ENCODE results near the gene ATP23. TPM values are rescaled to one million over a fixed set of nuclear protein-coding genes. Genes with fewer than 3 reads are reported as not detected.

Gene ATP23
- polyA plus RNA-seq, 2 of the 4 experiments (the other 2 are of a cell fraction): 7.5 to 13.4 TPM

DNA sequence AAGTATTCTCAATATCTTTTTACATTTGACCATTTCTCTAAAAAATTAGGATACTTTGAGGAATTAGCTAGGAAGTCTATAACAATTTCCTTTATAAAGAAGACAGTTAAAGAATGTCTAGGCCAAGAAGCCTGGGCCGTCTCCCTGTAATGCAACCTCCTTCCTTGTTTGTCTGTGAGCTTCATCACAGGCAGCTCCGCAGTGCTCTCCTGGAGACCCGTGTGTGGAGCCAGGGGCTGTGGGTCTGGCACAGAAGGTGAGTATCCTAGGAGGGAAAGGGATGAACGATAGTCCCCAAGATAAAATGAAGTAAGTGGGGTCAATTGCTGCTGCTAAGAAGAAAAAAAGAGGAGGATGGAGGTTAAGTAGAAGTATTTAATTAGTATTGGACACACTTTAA is 31.8 kb upstream of the ATP23 start:
- H3K4me2 ChIP-seq: no peak overlapping the region
- WGBS (ENCODE audit: missing lambda C conversion rate): 59% methylated on average over 4 of the region's 4 CpGs
- ChIA-PET POLR2A (no interaction called here), CTCF (interaction anchor here (0.8 to 10.8 kb wide), 3 partner anchors 74 to 106 kb away, joined by 3 to 218 read pairs (median 142); no protein-coding TSS in a partner anchor)
- no peak for ATAC-seq
- no peak for DNase-seq (ENCODE audit: low read depth in 1 of 2, low spot score in 1 of 2)
- H3K9me3 ChIP-seq: no peaks in the 10 kb centered on the region
- no peaks in the 10 kb centered on the region for H3K4me1 ChIP-seq
- TF ChIP-seq RNF2 (IDR thresholded peaks at IDR 0.05; ENCODE audit: borderline replicate concordance, low read depth): no peak
- no peak for TF ChIP-seq HOXB13 (CRISPR knock-in tag; IDR thresholded peaks at IDR 0.05; ENCODE audit: low read depth)
- TF ChIP-seq ZC3H11A (IDR thresholded peaks at IDR 0.05): no peak
- TF ChIP-seq FOSL2 (IDR thresholded peaks at IDR 0.05): no peak
- TF ChIP-seq FOSL2 (CRISPR knock-in tag; IDR thresholded peaks at IDR 0.05): no peak
- no peak for TF ChIP-seq TP53 (CRISPR knock-in tag; IDR thresholded peaks at IDR 0.05)
- no peak for TF ChIP-seq MAZ (IDR thresholded peaks at IDR 0.05; ENCODE audit: borderline replicate concordance, low read depth, low read length)
- no peak overlapping the region for H3K27ac ChIP-seq
- H3K4me3 ChIP-seq: no peak overlapping the region
- FAIRE-seq: no peak

DNA sequence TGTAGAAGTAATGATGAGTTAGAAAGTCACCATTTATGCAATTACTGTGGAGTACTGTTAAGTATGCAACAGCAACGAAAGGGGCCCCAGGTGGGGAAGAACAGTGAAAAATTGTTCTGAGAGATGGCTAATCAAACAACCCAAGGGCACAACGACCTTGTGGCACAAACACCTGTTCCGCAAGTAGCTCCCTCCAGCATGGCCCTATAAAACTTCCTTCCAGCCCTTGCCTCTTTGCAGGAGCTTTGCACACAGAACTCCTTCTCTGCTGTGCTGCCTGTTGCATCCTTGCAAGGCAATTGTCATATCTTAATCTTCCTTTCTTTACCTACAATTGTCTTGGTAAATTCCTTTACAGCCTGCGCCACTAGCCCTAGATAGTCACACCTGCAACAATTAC is 23.2 kb upstream of the ATP23 start:
- ATAC-seq: no peak
- Histone ChIP-seq H3K9me3 (no peaks in the 10 kb centered on the region), H3K4me3 (no peak overlapping the region), H3K27ac (no peak overlapping the region), H3K4me2 (no peak overlapping the region), H3K4me1 (no peaks in the 10 kb centered on the region)
- 51% methylated on average over 4 of the region's 4 CpGs for WGBS (ENCODE audit: missing lambda C conversion rate)
- no peak for FAIRE-seq
- no peak for TF ChIP-seq JUNB (IDR thresholded peaks at IDR 0.05)
- TF ChIP-seq, protein P1, sequence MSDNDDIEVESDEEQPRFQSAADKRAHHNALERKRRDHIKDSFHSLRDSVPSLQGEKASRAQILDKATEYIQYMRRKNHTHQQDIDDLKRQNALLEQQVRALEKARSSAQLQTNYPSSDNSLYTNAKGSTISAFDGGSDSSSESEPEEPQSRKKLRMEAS (IDR thresholded peaks at IDR 0.05): no peak
- no peak for TF ChIP-seq EHF (CRISPR knock-in tag; IDR thresholded peaks at IDR 0.05)
- no peak for TF ChIP-seq HDAC2 (IDR thresholded peaks at IDR 0.05)
- TF ChIP-seq CEBPB (IDR thresholded peaks at IDR 0.05): no peak
- ChIA-PET CTCF (interaction anchor here (1.5 kb wide), 1 partner anchor 85 kb away, joined by 8 read pairs; no protein-coding TSS in a partner anchor), POLR2A (no interaction called here)
- no peak for DNase-seq (ENCODE audit: low read depth in 1 of 2, low spot score in 1 of 2)

DNA sequence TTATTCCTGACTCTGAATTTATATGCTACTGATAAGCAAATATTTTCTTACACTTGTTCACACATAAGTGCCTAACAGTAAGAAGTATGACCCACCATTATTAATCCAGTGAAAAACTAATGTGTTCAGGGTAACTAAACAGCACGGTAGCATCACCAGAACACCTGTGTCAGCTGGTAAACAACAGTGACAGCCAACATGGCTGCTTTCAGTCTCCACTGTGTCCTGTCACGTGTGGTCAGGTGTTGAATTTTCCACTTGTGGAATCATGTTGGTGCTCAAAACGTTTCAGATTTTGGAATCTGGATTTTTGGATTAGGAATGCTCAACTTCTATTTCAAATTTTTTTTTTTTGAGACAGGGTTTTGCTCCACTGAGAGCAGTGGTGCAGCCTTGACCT is 14.3 kb upstream of the ATP23 start:
- ATAC-seq (no peak), FAIRE-seq (no peak), DNase-seq (ENCODE audit: low read depth in 1 of 2, low spot score in 1 of 2) (no peak)
- ChIA-PET POLR2A (no interaction called here), CTCF (no interaction called here)
- 40% methylated on average over 3 of the region's 3 CpGs for WGBS (ENCODE audit: missing lambda C conversion rate)
- Histone ChIP-seq H3K4me1 (no peaks in the 10 kb centered on the region), H3K4me2 (no peak overlapping the region), H3K9me3 (no peaks in the 10 kb centered on the region), H3K27ac (no peak overlapping the region), H3K4me3 (no peak overlapping the region)
- no peak for TF ChIP-seq KDM1A (IDR thresholded peaks at IDR 0.05; ENCODE audit: low read depth)
- TF ChIP-seq RNF2 (IDR thresholded peaks at IDR 0.05; ENCODE audit: borderline replicate concordance, low read depth): no peak
- TF ChIP-seq, protein P2, sequence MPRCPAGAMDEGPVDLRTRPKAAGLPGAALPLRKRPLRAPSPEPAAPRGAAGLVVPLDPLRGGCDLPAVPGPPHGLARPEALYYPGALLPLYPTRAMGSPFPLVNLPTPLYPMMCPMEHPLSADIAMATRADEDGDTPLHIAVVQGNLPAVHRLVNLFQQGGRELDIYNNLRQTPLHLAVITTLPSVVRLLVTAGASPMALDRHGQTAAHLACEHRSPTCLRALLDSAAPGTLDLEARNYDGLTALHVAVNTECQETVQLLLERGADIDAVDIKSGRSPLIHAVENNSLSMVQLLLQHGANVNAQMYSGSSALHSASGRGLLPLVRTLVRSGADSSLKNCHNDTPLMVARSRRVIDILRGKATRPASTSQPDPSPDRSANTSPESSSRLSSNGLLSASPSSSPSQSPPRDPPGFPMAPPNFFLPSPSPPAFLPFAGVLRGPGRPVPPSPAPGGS (IDR thresholded peaks at IDR 0.05): no peak
- TF ChIP-seq ZFP36 (IDR thresholded peaks at IDR 0.05; ENCODE audit: borderline replicate concordance, partially characterized antibody): no peak
- no peak for TF ChIP-seq HEYL (CRISPR knock-in tag; IDR thresholded peaks at IDR 0.05)
- TF ChIP-seq CBX8 (IDR thresholded peaks at IDR 0.05): no peak
- no peak for TF ChIP-seq HDAC2 (IDR thresholded peaks at IDR 0.05)
- TF ChIP-seq, protein P3, sequence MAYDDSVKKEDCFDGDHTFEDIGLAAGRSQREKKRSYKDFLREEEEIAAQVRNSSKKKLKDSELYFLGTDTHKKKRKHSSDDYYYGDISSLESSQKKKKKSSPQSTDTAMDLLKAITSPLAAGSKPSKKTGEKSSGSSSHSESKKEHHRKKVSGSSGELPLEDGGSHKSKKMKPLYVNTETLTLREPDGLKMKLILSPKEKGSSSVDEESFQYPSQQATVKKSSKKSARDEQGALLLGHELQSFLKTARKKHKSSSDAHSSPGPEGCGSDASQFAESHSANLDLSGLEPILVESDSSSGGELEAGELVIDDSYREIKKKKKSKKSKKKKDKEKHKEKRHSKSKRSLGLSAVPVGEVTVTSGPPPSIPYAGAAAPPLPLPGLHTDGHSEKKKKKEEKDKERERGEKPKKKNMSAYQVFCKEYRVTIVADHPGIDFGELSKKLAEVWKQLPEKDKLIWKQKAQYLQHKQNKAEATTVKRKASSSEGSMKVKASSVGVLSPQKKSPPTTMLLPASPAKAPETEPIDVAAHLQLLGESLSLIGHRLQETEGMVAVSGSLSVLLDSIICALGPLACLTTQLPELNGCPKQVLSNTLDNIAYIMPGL (CRISPR knock-in tag; IDR thresholded peaks at IDR 0.05; ENCODE audit: borderline replicate concordance): no peak
- TF ChIP-seq EP300 (IDR thresholded peaks at IDR 0.05): no peak
- TF ChIP-seq, protein P4, sequence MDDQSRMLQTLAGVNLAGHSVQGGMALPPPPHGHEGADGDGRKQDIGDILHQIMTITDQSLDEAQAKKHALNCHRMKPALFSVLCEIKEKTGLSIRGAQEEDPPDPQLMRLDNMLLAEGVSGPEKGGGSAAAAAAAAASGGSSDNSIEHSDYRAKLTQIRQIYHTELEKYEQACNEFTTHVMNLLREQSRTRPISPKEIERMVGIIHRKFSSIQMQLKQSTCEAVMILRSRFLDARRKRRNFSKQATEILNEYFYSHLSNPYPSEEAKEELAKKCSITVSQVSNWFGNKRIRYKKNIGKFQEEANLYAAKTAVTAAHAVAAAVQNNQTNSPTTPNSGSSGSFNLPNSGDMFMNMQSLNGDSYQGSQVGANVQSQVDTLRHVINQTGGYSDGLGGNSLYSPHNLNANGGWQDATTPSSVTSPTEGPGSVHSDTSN (IDR thresholded peaks at IDR 0.05): no peak

Data from A549 (cell line).